Activated CD4-positive, alpha-beta T cell treated with anti-CD3 and anti-CD28 coated beads, Interleukin-2, amount 50 U/mL, for 16 hours (primary cell): Measurements from ENCODE around the gene DNAH11.
"Not testable (repeated sequence)": the region's sequence is repeated elsewhere in the genome, so short reads cannot be mapped to it uniquely, and the experiment has no call there.

Experiments
- DNase-seq: peaks from one replicate; pipeline ENCODE4 v3.0.0-alpha.2; 2020

DNAH11 gene

GRCh38 chr7:21617916-21618390 is 75.1 kb downstream of the DNAH11 start:
- DNase-seq, result no peak

- no peak for DNase-seq
Measured at GRCh38 chr7:21618706-21619105, 75.9 kb downstream of the DNAH11 start.

- DNase-seq, result no peak
Measured at GRCh38 chr7:21620054-21620453, 77.2 kb downstream of the DNAH11 start.

GRCh38 chr7:21624320-21624719 is 81.5 kb downstream of the DNAH11 start:
- no peak for DNase-seq

- DNase-seq, result no peak
Measured at GRCh38 chr7:21636694-21637093, 93.9 kb downstream of the DNAH11 start.

GRCh38 chr7:21639206-21639868 is 96.5 kb downstream of the DNAH11 start:
- DNase-seq, result no peak

GRCh38 chr7:21640105-21640504 is 97.3 kb downstream of the DNAH11 start:
- DNase-seq, result no peak

GRCh38 chr7:21641546-21641945 is 98.7 kb downstream of the DNAH11 start:
- DNase-seq, result no peak

GRCh38 chr7:21642422-21642821 is 99.6 kb downstream of the DNAH11 start:
- DNase-seq, result no peak

GRCh38 chr7:21651697-21652096 is 108.9 kb downstream of the DNAH11 start:
- DNase-seq, result no peak

GRCh38 chr7:21653623-21654022 is 110.8 kb downstream of the DNAH11 start:
- no peak for DNase-seq

GRCh38 chr7:21656081-21656480 is 113.2 kb downstream of the DNAH11 start:
- no peak for DNase-seq

GRCh38 chr7:21656796-21657195 is 114.0 kb downstream of the DNAH11 start:
- DNase-seq, result no peak

GRCh38 chr7:21670496-21670895 is 127.7 kb downstream of the DNAH11 start:
- no peak for DNase-seq

- DNase-seq, result peak; percentile 74
Measured at GRCh38 chr7:21671859-21672258, 129.0 kb downstream of the DNAH11 start.

GRCh38 chr7:21675255-21675654 is 132.4 kb downstream of the DNAH11 start:
- no peak for DNase-seq

- DNase-seq, result no peak
Measured at GRCh38 chr7:21690705-21691104, 147.9 kb downstream of the DNAH11 start.

GRCh38 chr7:21691146-21691545 is 148.3 kb downstream of the DNAH11 start:
- not testable (repeated sequence) for DNase-seq

- not testable (repeated sequence) for DNase-seq
Measured at GRCh38 chr7:21700587-21700986, 157.7 kb downstream of the DNAH11 start.

- no peak for DNase-seq
Measured at GRCh38 chr7:21702303-21702702, 159.5 kb downstream of the DNAH11 start.

GRCh38 chr7:21704359-21704758 is 161.5 kb downstream of the DNAH11 start:
- DNase-seq, result no peak

- no peak for DNase-seq
Measured at GRCh38 chr7:21706131-21706530, 163.3 kb downstream of the DNAH11 start.

GRCh38 chr7:21707566-21707965 is 164.7 kb downstream of the DNAH11 start:
- no peak for DNase-seq

GRCh38 chr7:21708096-21708495 is 165.3 kb downstream of the DNAH11 start:
- no peak for DNase-seq

- no peak for DNase-seq
Measured at GRCh38 chr7:21717323-21717722, 174.5 kb downstream of the DNAH11 start.
